ENCODE measurements around the gene TERT. TPM values are rescaled to one million over a fixed set of nuclear protein-coding genes. Genes with fewer than 3 reads are reported as not detected.

The TERT gene
- total and polyA plus RNA-seq, 12 donors = 0.29 TPM; not detected in 11

DNA sequence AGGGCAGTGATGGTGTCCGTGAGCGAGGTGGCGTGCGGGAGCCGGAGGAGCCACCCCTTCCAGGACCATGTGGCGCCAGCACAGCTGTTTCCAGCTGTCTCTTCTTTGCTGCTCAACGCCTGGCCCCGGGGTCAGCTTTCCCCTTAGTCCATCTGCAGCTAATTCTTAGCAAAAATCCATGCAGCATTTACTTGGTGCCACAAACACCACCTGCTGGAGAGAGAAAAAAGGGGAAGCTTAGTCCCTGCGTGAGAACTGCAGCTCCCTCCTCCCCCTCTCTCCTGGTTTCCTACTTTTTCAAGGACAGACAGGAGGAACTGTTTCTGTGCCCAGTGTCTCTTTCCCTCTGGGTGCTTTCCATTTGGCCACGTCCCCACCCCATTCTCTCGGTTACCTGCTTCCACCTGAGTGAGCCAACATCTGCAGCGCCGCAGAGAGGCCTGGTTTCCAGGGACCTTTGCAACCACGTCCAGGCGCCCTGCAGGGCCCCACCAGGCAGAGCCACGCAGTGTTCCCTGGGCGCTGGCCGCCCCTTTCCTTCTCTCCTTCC lies 90.1 kb downstream of the TERT start:
- WGBS, 4 donors = 25 to 48% (median 31%) methylated on average over 14 to 18 of the region's 18 CpGs
- H3K9me3 ChIP-seq (replicated peaks in 1 of 3) = no peaks in the 10 kb centered on the region
- no peak overlapping the region for H3K4me3 ChIP-seq
- intact Hi-C loops (cut with DNase I) = no loop called here
- H3K4me1 ChIP-seq (replicated peaks in 1 of 2) = no peaks in the 10 kb centered on the region
- H3K36me3 ChIP-seq (replicated peaks in 1 of 2) = no peaks in the 10 kb centered on the region
- no peak overlapping the region for H3K27ac ChIP-seq
- H3K27me3 ChIP-seq = no peaks in the 10 kb centered on the region
- TF ChIP-seq CTCF (IDR thresholded peaks at IDR 0.05) (no peak), POLR2A (IDR thresholded peaks at IDR 0.05) (no peak)
- no peak for DNase-seq

GRCh38 chr5:1203968-1204692 lies 90.7 kb downstream of the TERT start:
- DNase-seq = no peak
- no peaks in the 10 kb centered on the region for H3K9me3 ChIP-seq (replicated peaks in 1 of 3)
- no peaks in the 10 kb centered on the region for H3K27me3 ChIP-seq
- 74 to 83% (median 78%) methylated on average over 10 to 25 of the region's 25 CpGs for WGBS, 4 donors
- H3K4me3 ChIP-seq = no peak overlapping the region
- H3K27ac ChIP-seq = no peak overlapping the region
- intact Hi-C loops (cut with DNase I) = no loop called here
- TF ChIP-seq CTCF (IDR thresholded peaks at IDR 0.05) = no peak
- TF ChIP-seq POLR2A (IDR thresholded peaks at IDR 0.05) = no peak
- no peaks in the 10 kb centered on the region for H3K36me3 ChIP-seq (replicated peaks in 1 of 2)
- no peaks in the 10 kb centered on the region for H3K4me1 ChIP-seq (replicated peaks in 1 of 2)

DNA sequence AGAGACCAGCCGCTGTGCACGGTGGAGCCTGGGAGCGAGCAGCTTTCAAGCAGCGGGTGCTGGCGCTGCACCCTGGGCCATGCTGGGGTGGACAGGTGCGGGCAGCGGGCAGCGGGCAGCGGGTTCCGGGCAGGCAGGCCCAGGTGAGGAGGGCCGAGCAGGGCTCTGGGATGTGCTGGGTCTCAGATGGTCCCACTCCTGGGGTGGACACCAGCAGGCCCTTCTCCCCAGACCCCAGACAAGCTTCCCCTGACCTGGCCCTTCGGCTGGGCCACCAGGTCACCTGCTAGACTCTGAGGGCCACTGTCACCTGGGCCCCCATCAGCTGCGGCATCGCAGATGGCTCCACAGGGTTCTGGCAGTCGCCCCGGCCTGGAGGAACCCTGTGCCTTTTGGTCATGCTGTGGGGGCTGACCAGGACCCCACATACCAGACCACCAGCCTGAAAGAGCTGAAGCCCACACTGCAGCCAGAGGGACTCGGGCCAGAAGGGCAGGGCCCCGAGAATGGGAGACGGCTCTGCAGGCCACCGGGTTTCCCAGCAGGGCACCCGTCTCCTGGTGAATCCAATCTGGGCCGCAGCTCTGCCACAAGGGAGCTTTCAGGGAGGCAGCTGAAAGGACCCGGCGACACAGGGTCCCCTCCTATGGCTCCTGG lies 91.4 kb downstream of the TERT start:
- 84 to 94% (median 87%) methylated on average over 9 to 24 of the region's 24 CpGs for WGBS, 4 donors
- Histone ChIP-seq H3K27ac (no peak overlapping the region), H3K9me3 (replicated peaks in 1 of 3) (no peaks in the 10 kb centered on the region), H3K36me3 (replicated peaks in 1 of 2) (no peaks in the 10 kb centered on the region), H3K4me1 (replicated peaks in 1 of 2) (no peaks in the 10 kb centered on the region), H3K4me3 (no peak overlapping the region), H3K27me3 (no peaks in the 10 kb centered on the region)
- intact Hi-C loops (cut with DNase I) = no loop called here
- TF ChIP-seq POLR2A (IDR thresholded peaks at IDR 0.05) = no peak
- TF ChIP-seq CTCF (IDR thresholded peaks at IDR 0.05) = no peak
- DNase-seq = no peak

Small RNA genes within 50 kb of the gene (microRNA-seq; reads per million reads assigned to microRNA genes)
- 0 to 0.45 (median 0) reads per million in 3 donors for gene MIR4457

Small RNA genes within 50 kb of the gene (small RNA-seq; reads per million reads assigned to genes)
- gene MIR4457 = 0 reads per million in 2 donors

Other genes starting within 250 kb of the TERT start
- 10 to 100 TPM in 8 of 9 donors, 1 to 10 TPM in 1; 1.3 to 52.6 (median 29.4) TPM for gene SLC12A7, start 183.0 kb downstream of the TERT start, total RNA-seq
- gene SLC12A7, start 183.0 kb downstream of the TERT start, polyA plus RNA-seq = 10 to 100 TPM in 2 of 3 donors, 1 to 10 TPM in 1; 5.5 to 25.8 (median 18.6) TPM
- under 1 TPM in 1 of 9 donors, not detected in 8; under 0.01 TPM for gene SLC6A19, start 93.5 kb downstream of the TERT start, total RNA-seq
- gene SLC6A19, start 93.5 kb downstream of the TERT start, polyA plus RNA-seq = not detected
- not detected for gene SLC6A18, start 69.7 kb downstream of the TERT start, total RNA-seq
- gene SLC6A18, start 69.7 kb downstream of the TERT start, polyA plus RNA-seq = not detected
- 10 to 100 TPM; 61.8 to 96.5 (median 87.0) TPM for gene CLPTM1L, start 50.0 kb upstream of the TERT start, total RNA-seq
- 10 to 100 TPM; 40.7 to 85.6 (median 50.7) TPM for gene CLPTM1L, start 50.0 kb upstream of the TERT start, polyA plus RNA-seq
- not detected for gene SLC6A3, start 150.4 kb upstream of the TERT start, total RNA-seq
- gene SLC6A3, start 150.4 kb upstream of the TERT start, polyA plus RNA-seq = under 1 TPM in 1 of 3 donors, not detected in 2; 0.10 TPM
- 10 to 100 TPM; 29.2 to 59.1 (median 42.5) TPM for gene LPCAT1, start 228.9 kb upstream of the TERT start, total RNA-seq
- gene LPCAT1, start 228.9 kb upstream of the TERT start, polyA plus RNA-seq = 10 to 100 TPM; 23.2 to 45.3 (median 42.8) TPM